Measurements from ENCODE around the gene KRTAP16-1. TPM values are rescaled to one million over a fixed set of nuclear protein-coding genes. Genes with fewer than 3 reads are reported as not detected.
"Not testable (repeated sequence)": the region's sequence is repeated elsewhere in the genome, so short reads cannot be mapped to it uniquely, and the experiment has no call there.

KRTAP16-1 gene
- not detected for polyA plus RNA-seq (2013, experiment 1 of 2)
- polyA plus RNA-seq (2013, experiment 2 of 2), result not detected

GRCh38 chr17:41308918-41309359 is at the start of gene KRTAP16-1:
KRTAP16-1 (minus strand) TSS chr17:41309309; CDS start chr17:41309253, 56 bp downstream.
- Histone ChIP-seq H2BK120ac (ENCODE audit: low read depth, low read length) (no peak within 1 kb of the TSS), H3K27ac (ENCODE audit: low read depth, low read length) (no peak within 1 kb of the TSS), H3K18ac (ENCODE audit: low read length) (no peak within 1 kb of the TSS), H4K5ac (ENCODE audit: low read length) (no peak within 1 kb of the TSS), H3K36me3 (ENCODE audit: control insufficient read depth, insufficient read depth, low read length) (no peaks in the 10 kb centered on the region), H3K56ac (ENCODE audit: low read length) (no peak within 1 kb of the TSS), H3K4ac (ENCODE audit: low read depth, low read length) (no peak within 1 kb of the TSS), H3K79me2 (ENCODE audit: control insufficient read depth, insufficient read depth, low read length) (no peaks in the 10 kb centered on the region), H3K23ac (ENCODE audit: low read length) (no peak within 1 kb of the TSS), H3K4me1 (ENCODE audit: control insufficient read depth, low read depth, low read length) (no peaks in the 10 kb centered on the region), H3K9ac (ENCODE audit: low read length) (no peak within 1 kb of the TSS), H3K4me3 (ENCODE audit: low read length) (no peak within 1 kb of the TSS), H2BK15ac (replicated peaks; ENCODE audit: low read depth) (no peak within 1 kb of the TSS), H4K8ac (ENCODE audit: low read depth, low read length) (no peak within 1 kb of the TSS), H3K27me3 (ENCODE audit: insufficient read depth, low read length, poor library complexity) (no peaks in the 10 kb centered on the region), H3K79me1 (ENCODE audit: low read length) (no peaks in the 10 kb centered on the region), H2BK5ac (ENCODE audit: low read length) (no peak within 1 kb of the TSS), H2AK5ac (ENCODE audit: low read length) (no peak within 1 kb of the TSS), H3K4me2 (ENCODE audit: low read length) (no peak within 1 kb of the TSS)
- WGBS (ENCODE audit: extremely low coverage, insufficient coverage, low lambda C conversion rate), result no CpG with 5 or more reads among the region's 7 CpGs
- no peak for DNase-seq

- Histone ChIP-seq H3K23ac (ENCODE audit: low read length) (no peak overlapping the region), H3K79me1 (ENCODE audit: low read length) (no peaks in the 10 kb centered on the region), H2AK5ac (ENCODE audit: low read length) (no peak overlapping the region), H4K5ac (ENCODE audit: low read length) (no peak overlapping the region), H3K4ac (ENCODE audit: low read depth, low read length) (no peak overlapping the region), H3K27ac (ENCODE audit: low read depth, low read length) (no peak overlapping the region), H3K4me1 (ENCODE audit: control insufficient read depth, low read depth, low read length) (no peaks in the 10 kb centered on the region), H3K9ac (ENCODE audit: low read length) (no peak overlapping the region), H2BK120ac (ENCODE audit: low read depth, low read length) (no peak overlapping the region), H3K79me2 (ENCODE audit: control insufficient read depth, insufficient read depth, low read length) (no peaks in the 10 kb centered on the region), H4K8ac (ENCODE audit: low read depth, low read length) (no peak overlapping the region), H3K27me3 (ENCODE audit: insufficient read depth, low read length, poor library complexity) (no peaks in the 10 kb centered on the region), H2BK5ac (ENCODE audit: low read length) (no peak overlapping the region), H3K18ac (ENCODE audit: low read length) (no peak overlapping the region), H2BK15ac (replicated peaks; ENCODE audit: low read depth) (no peak overlapping the region), H3K36me3 (ENCODE audit: control insufficient read depth, insufficient read depth, low read length) (no peaks in the 10 kb centered on the region), H3K4me3 (ENCODE audit: low read length) (no peak overlapping the region), H3K4me2 (ENCODE audit: low read length) (no peak overlapping the region), H3K56ac (ENCODE audit: low read length) (no peak overlapping the region)
- no peak for DNase-seq
- no CpG with 5 or more reads among the region's 4 CpGs for WGBS (ENCODE audit: extremely low coverage, insufficient coverage, low lambda C conversion rate)
Observed at GRCh38 chr17:41354536-41354935, 45.4 kb upstream of the KRTAP16-1 start.

- Histone ChIP-seq H4K8ac (ENCODE audit: low read depth, low read length) (no peak overlapping the region), H2BK120ac (ENCODE audit: low read depth, low read length) (no peak overlapping the region), H3K9ac (ENCODE audit: low read length) (no peak overlapping the region), H2BK15ac (replicated peaks; ENCODE audit: low read depth) (no peak overlapping the region), H3K79me2 (ENCODE audit: control insufficient read depth, insufficient read depth, low read length) (no peaks in the 10 kb centered on the region), H3K79me1 (ENCODE audit: low read length) (no peaks in the 10 kb centered on the region), H3K4me1 (ENCODE audit: control insufficient read depth, low read depth, low read length) (no peaks in the 10 kb centered on the region), H2BK5ac (ENCODE audit: low read length) (no peak overlapping the region), H3K36me3 (ENCODE audit: control insufficient read depth, insufficient read depth, low read length) (no peaks in the 10 kb centered on the region), H3K4ac (ENCODE audit: low read depth, low read length) (no peak overlapping the region), H4K5ac (ENCODE audit: low read length) (no peak overlapping the region), H3K4me3 (ENCODE audit: low read length) (no peak overlapping the region), H3K27me3 (ENCODE audit: insufficient read depth, low read length, poor library complexity) (no peaks in the 10 kb centered on the region), H3K23ac (ENCODE audit: low read length) (no peak overlapping the region), H2AK5ac (ENCODE audit: low read length) (no peak overlapping the region), H3K18ac (ENCODE audit: low read length) (no peak overlapping the region), H3K4me2 (ENCODE audit: low read length) (no peak overlapping the region), H3K27ac (ENCODE audit: low read depth, low read length) (no peak overlapping the region), H3K56ac (ENCODE audit: low read length) (no peak overlapping the region)
- DNase-seq, result no peak
- WGBS (ENCODE audit: extremely low coverage, insufficient coverage, low lambda C conversion rate), result no CpG with 5 or more reads among the region's 7 CpGs
Observed at GRCh38 chr17:41352597-41353366, 43.7 kb upstream of the KRTAP16-1 start.

- H3K79me2 ChIP-seq (ENCODE audit: control insufficient read depth, insufficient read depth, low read length), result no peaks in the 10 kb centered on the region
- no peak overlapping the region for H3K4ac ChIP-seq (ENCODE audit: low read depth, low read length)
- H3K4me3 ChIP-seq (ENCODE audit: low read length), result no peak overlapping the region
- no peak overlapping the region for H2BK5ac ChIP-seq (ENCODE audit: low read length)
- no peak overlapping the region for H3K23ac ChIP-seq (ENCODE audit: low read length)
- WGBS (ENCODE audit: extremely low coverage, insufficient coverage, low lambda C conversion rate), result no CpG with 5 or more reads among the region's 2 CpGs
- H3K27ac ChIP-seq (ENCODE audit: low read depth, low read length), result no peak overlapping the region
- H3K36me3 ChIP-seq (ENCODE audit: control insufficient read depth, insufficient read depth, low read length), result no peaks in the 10 kb centered on the region
- no peak overlapping the region for H3K56ac ChIP-seq (ENCODE audit: low read length)
- H2BK120ac ChIP-seq (ENCODE audit: low read depth, low read length), result no peak overlapping the region
- no peaks in the 10 kb centered on the region for H3K4me1 ChIP-seq (ENCODE audit: control insufficient read depth, low read depth, low read length)
- no peak overlapping the region for H3K4me2 ChIP-seq (ENCODE audit: low read length)
- no peak overlapping the region for H4K5ac ChIP-seq (ENCODE audit: low read length)
- no peak for DNase-seq
- H3K18ac ChIP-seq (ENCODE audit: low read length), result no peak overlapping the region
- no peaks in the 10 kb centered on the region for H3K27me3 ChIP-seq (ENCODE audit: insufficient read depth, low read length, poor library complexity)
- no peak overlapping the region for H3K9ac ChIP-seq (ENCODE audit: low read length)
- no peak overlapping the region for H2BK15ac ChIP-seq (replicated peaks; ENCODE audit: low read depth)
- no peak overlapping the region for H4K8ac ChIP-seq (ENCODE audit: low read depth, low read length)
- no peak overlapping the region for H2AK5ac ChIP-seq (ENCODE audit: low read length)
- H3K79me1 ChIP-seq (ENCODE audit: low read length), result no peaks in the 10 kb centered on the region
Observed at GRCh38 chr17:41351177-41351576, 42.1 kb upstream of the KRTAP16-1 start.

- not testable (repeated sequence) for H2BK15ac ChIP-seq (replicated peaks; ENCODE audit: low read depth); H2BK120ac ChIP-seq (ENCODE audit: low read depth, low read length); H3K4ac ChIP-seq (ENCODE audit: low read depth, low read length); H3K79me1 ChIP-seq (ENCODE audit: low read length); H3K4me2 ChIP-seq (ENCODE audit: low read length); H3K79me2 ChIP-seq (ENCODE audit: control insufficient read depth, insufficient read depth, low read length); H2BK5ac ChIP-seq (ENCODE audit: low read length); H3K4me3 ChIP-seq (ENCODE audit: low read length); H4K5ac ChIP-seq (ENCODE audit: low read length); H3K4me1 ChIP-seq (ENCODE audit: control insufficient read depth, low read depth, low read length); H3K23ac ChIP-seq (ENCODE audit: low read length); H3K9ac ChIP-seq (ENCODE audit: low read length); H3K36me3 ChIP-seq (ENCODE audit: control insufficient read depth, insufficient read depth, low read length); H3K27me3 ChIP-seq (ENCODE audit: insufficient read depth, low read length, poor library complexity); DNase-seq; H3K27ac ChIP-seq (ENCODE audit: low read depth, low read length); H4K8ac ChIP-seq (ENCODE audit: low read depth, low read length); H3K56ac ChIP-seq (ENCODE audit: low read length); H2AK5ac ChIP-seq (ENCODE audit: low read length); H3K18ac ChIP-seq (ENCODE audit: low read length)
- WGBS (ENCODE audit: extremely low coverage, insufficient coverage, low lambda C conversion rate), result no CpG with 5 or more reads among the region's 16 CpGs
Observed at GRCh38 chr17:41350381-41350878, 41.3 kb upstream of the KRTAP16-1 start, which contains the start of gene KRT33A. KRT33A (minus strand) TSS chr17:41350828; CDS start chr17:41350767, 61 bp downstream.

Measured in mesendoderm (in vitro differentiated cells).